Dedifferentiated amniotic fluid mesenchymal stem cell (primary cell): ENCODE results near the gene KLF11.
A peak's percentile ranks its signal among the peaks of the same experiment; 100 is the strongest.
"Not testable (repeated sequence)": the region's sequence is repeated elsewhere in the genome, so short reads cannot be mapped to it uniquely, and the experiment has no call there.

Source experiments
- DNase-seq: peaks from one replicate; pipeline ENCODE4 v3.0.0-alpha.2; 2016; ENCODE audit errors: extremely low spot score

Gene KLF11

DNA sequence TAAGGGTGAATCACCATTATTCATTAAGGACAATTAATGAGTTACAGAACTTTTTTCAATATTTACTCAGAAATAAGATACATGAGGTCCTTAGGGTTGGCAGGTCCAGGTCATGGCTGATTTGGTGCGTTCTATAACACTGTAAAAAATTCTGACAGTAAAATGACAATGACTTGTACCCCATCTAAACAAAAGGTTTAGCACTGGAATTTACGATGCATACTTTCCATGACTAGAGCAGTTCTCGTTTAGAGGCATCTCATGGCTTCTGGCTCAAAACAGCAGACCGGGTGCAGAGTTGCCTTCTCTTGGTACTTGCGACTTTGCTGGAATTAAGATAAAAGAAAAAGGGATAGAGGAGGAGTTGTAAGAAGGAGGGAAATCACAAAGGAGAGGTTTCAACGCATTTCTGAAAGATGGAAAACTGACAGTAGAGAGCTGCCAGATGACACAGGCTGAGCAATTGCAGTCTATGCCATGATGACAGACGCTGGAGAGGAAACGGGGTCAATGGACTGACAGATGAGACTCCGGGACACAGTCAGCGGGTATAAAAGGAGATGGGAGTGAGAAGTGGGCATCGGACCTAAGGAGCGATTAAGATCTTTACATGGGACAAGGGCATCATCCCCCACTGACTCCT is 41.0 kb downstream of the KLF11 start:
- DNase-seq, result no peak

DNA sequence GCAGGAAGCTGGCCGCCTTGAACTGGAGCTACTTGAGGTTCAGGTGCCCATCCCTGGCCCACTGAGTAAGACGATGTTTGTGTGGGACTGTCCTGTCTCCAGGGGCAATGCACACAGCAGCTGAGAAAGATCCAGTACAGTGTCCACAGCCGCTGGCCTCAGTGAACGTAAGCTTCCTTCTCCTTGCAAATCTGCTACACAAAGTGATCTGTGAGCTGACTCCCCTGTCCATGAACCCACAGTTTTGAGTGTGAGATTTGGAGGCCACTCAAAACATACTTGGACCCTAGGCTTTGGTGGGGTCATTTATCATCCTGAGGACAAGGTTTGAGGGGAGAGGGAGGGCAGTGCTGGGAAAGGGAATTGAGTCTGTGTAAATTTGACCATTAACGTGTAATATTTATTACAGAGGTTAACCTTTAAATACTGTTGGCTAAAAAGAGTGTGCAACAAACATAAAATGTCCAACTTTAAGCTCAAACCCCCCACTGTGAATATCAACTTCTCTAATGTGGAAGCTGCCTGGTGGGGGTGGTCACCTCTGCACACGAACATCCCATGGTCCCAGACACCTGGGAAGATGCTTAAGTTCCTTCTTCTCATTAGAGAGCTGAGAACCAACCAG is 41.8 kb downstream of the KLF11 start:
- DNase-seq, result no peak

DNA sequence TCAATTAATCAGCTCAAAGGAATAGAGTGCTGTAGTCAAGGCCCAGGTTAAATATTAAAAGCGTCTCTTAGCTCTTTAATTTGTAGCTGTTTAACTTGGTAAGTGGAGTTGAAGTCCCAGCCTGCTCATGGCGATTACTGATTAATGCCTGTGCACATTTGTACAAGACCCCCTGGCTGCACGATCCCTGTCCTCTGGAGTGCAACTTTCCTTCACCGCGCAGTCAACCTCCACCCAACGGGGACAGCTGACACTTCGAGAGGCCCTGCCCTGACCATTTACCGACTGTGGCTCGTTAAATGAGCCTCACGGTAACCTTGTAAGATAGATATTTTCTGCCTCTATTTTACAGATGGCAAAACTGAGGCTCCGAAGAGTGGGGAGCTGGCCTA is 42.3 kb downstream of the KLF11 start:
- DNase-seq, result no peak

DNA sequence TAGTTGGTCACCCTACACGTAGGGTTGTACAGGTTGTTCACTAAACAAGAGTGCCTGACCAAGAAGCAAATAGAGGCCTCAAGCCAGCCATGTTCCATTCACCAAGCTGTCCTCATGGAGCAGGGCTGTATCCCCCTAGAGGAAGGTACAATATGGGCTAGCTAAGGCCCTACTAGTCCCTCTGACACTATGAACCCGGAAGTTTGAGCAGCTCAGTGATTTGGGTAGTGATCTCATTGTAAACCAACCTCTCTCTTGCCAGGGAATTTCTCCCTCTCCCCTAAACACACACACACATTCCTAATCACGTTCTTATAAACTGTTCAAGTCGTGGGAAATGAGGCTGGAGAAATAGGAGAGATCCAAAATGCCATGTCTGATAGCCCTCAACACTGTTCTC is 43.6 kb downstream of the KLF11 start:
- no peak for DNase-seq

DNA sequence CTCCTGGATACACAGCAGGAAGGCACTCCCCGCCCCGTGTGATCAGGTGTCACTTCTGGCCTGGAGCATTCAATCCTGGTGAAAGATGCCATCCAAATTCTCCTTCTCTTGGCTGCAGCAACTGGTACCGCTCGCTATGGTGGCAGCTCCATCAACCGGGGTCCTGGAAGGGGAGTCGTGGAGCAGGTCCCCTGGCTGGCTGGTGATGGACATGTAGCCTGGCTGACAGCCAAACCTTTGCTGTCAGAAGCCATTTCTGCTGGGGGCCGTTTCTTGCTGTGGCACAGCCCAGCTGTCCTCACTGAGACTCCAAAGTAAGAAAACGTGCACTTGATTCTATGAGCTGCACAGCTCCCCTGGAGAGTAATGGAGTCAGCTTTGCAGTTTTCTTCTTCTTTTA is 44.0 kb downstream of the KLF11 start:
- no peak for DNase-seq

DNA sequence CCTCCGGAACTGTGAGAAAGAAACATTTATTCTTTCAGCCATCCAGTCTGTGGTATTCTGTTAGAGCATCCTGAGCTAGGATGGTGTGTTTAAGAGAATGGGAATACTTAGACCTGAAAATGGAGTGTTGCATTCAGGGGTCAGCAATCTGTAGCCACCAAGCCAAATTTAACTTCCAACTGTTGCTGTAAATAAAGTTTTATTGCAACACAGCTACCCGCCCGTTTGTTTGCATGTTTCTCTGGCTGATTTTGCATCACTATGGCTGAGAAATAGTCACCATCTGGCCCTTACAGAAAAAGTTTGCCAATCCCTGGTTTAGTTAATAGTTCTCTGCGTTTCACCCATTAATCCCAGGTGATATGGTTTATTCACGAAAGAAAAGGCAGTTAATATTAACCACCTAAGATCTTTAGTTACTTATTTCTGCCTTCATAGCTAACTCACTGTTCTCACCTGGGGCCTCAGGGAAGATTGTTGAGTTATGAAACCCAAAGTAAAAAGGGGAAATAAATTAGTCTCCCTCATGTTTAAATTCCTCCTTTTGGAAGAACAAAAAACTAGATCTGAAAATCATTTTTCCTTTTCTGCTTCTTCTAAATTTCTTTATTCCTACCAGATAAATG is 46.3 kb downstream of the KLF11 start:
- DNase-seq, result no peak

DNA sequence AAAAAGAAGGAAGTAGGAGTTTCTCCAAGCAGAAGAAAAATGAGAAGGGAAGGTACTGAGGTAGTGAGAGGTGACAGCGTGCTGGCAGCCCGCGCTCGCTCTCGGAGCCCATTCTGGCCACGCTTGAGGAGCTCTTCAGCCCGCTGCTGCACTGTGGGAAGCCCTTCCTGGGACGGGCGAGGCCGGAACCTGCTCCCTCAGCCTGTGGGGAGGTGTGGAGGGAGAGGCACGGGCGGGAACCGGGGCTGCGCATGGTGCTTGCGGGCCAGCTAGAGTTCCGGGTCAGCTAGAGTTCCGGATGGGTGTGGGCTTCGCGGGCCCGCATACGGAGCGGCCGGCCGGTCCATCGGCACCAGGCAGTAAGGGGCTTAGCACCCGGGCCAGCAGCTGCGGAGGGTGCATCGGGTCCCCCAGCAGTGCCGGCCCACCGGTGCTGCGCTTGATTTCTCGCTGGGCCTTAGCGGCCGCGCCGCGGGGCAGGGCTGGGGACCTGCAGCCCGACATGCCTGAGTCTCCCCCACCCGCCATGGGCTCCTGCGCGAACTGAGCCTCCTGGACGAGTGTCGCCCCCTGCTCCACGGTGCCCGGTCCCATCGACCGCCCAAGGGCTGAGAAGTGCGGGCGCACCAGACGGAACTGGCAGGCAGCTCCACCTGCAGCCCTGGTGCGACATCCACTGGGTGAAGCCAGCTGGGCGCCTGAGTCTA is 48.0 kb downstream of the KLF11 start:
- DNase-seq, result no peak

DNA sequence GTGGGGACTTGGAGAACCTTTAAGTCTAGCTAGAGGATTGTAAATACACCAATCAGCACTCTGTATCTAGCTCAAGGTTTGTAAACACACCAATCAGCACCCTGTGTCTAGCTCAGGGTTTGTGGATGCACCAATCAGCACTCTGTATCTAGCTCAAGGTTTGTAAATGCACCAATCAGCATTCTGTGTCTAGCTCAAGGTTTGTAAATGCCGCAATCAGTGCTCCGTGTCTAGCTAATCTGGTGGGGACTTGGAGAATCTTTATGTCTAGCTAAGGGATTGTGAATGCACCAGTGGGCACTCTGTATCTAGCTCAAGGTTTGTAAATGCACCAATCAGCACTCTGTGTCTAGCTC is 48.5 kb downstream of the KLF11 start:
- DNase-seq, result not testable (repeated sequence)

DNA sequence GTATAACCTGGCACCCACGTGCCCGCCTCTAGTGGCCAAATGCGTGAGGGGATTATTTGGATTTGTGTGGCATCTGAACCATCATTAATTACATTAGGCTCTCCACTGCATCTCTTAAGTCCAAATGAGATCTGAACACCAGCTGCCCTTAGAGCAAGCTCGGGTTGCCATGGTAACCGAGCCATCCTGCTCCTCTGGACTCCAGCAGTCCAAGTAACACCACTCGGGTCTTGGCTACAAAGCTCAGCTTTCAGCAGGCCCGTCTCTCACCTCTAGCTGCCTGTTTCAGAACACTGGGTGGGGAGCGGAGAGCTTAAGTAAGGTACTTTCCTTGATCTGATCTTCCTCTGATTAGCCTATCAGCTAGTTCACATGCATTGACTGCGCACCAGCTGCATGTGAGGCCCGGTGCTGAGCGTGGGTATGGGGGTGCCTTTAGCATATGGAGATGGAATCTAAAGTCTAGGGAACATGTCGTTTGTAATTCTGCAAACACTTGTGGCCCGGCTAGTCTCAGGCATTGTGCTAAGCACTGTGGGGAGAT is 51.0 kb downstream of the KLF11 start:
- DNase-seq, result no peak

DNA sequence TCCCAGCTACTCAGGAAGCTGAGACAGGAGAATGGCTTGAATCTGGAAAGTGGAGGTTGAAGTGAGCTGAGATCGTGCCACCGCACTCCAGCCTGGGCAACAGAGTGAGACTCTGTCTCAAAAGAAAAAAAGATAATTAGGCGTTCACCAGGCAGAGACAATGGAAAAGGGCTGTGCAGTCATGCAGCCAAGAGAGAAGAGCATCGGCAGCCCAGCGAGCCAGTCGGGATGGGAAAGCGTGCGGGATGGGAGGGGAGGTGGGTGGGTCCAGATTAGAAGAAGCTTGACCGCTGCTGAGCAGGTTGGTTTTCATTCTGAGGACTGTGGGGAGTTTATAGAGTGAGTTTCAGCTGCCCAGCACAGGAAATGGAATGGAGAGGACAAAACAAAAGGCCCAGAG is 51.8 kb downstream of the KLF11 start:
- no peak for DNase-seq

DNA sequence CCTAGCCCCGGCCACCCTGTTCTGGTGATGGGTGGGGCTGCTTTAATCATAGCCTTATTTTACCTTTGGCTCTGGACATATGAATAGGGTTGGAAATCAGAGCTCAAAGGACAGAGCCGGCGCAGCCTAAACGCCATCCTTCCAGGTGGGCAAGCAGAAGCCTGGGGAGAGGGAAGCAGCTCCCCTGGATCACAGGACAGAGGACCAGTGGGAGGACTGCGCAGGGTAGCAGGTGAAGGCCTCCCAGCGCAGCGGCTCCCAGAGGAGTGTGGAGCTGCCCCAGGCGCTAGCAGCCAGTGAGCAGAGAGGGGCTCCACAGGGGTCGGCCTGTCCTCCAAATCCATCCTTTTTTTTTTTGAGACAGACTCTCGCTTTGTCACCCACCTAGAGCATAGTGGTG is 53.3 kb downstream of the KLF11 start:
- DNase-seq, result no peak

DNA sequence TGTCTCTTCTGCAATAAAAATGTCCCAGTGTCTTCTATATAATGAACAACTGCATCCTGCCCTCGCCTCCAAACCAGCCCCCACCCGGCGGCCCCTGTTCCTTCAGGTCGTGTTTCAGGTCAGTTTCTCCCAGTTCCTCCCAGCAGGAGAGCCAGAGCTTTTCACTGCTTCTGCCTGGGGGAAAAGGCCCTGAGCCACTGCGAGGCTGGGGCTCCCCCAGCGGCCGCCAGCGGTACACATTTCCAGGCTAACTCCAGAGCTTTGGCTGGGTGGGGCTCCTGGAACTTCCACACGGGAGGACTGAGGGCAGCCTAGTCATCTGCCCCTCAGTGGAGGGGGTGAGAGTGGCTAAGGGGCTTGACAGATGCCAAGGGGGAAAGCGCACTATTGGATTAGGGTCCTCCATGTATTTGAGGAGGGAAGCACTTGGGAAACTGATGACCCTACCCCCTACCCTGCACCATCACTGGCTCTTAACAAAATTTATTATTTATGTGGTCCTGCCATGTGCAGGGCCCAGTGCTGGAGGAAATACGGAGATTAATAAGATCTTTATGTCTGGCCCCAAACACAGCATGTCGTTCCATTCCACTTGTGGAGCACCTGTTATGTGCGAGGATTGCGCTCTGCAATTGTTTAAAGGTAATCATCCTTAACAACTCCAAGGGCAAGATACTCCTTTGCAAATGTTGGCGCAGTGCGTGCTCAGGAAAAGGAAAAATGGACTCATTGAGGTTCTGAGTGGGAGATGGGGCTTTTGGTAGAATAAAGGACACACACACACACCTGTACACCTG is 54.2 kb downstream of the KLF11 start:
- DNase-seq, result peak; percentile 53

DNA sequence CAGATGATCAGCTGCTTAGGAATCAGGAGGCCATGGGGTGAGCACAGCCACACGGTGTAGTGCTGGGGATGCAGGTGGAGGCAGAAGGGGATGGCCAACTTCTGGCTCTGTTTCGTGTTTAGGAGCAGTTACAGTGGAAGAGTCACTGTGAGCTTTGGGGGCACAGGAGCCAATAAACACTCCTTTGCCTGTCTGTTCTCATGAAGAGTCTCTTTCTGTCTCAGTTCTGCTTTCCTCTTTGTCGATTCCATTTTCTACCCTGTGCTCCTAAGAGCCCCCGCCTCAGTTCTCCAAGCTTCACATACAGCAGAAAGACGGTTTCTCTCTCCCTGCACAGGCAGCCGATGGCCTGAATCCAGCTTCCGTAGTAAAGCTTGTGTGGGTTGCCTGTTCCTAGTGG is 58.1 kb downstream of the KLF11 start:
- no peak for DNase-seq

DNA sequence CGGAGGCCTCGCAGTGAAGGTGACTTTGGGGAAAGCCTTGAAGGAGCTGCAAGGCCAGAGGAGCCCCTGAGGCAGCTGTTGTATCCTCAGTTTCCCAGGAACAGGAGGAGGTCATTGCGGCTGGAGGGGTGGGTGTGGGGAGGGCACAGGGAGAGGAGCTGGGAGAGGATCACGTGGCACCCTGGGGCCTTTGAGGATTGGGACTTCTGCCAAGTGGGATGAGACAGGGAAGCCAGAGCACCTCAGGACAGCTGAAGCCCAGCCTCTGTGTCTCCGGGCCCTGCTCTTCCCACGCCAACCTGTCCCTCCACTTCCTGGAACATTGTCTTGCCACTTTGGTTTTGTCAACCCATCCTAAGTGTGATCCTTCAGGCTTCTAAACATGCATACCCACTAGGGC is 59.8 kb downstream of the KLF11 start:
- DNase-seq, result no peak
